Mesendoderm (in vitro differentiated cells): ENCODE results near the gene PKHD1.

Experiments used
- DNase-seq: peaks from one replicate; pipeline ENCODE4 v3.0.0; 2013
- H2AK5ac ChIP-seq: 2 replicates; pipeline ENCODE4 v1.6.1; 2013; ENCODE audit warnings: low read length, inconsistent platforms
- H2BK120ac ChIP-seq: 2 replicates; pipeline ENCODE4 v1.6.1; 2013; ENCODE audit warnings: low read depth, mild to moderate bottlenecking, low read length, moderate library complexity, mixed read lengths
- H2BK15ac ChIP-seq: replicated peaks from 2 replicates; pipeline ENCODE4 v1.6.1; 2013; ENCODE audit warnings: low read depth, mild to moderate bottlenecking, moderate library complexity
- H2BK5ac ChIP-seq: 2 replicates; pipeline ENCODE4 v1.6.1; 2013; ENCODE audit warnings: low read length, inconsistent platforms
- H3K18ac ChIP-seq: 2 replicates; pipeline ENCODE4 v1.6.1; 2013; ENCODE audit warnings: mild to moderate bottlenecking, low read length, mixed read lengths
- H3K23ac ChIP-seq: one replicate; pipeline ENCODE4 v1.6.1; 2013; ENCODE audit warnings: low read length
- H3K27ac ChIP-seq: 2 replicates; pipeline ENCODE4 v1.5.1; 2013; ENCODE audit warnings: low read depth, mild to moderate bottlenecking, inconsistent platforms, low read length, moderate library complexity
- H3K27me3 ChIP-seq: 2 replicates; pipeline ENCODE4 v1.6.1; 2013; ENCODE audit warnings: low read length, control low read depth, mild to moderate bottlenecking, inconsistent platforms; ENCODE audit not compliant: insufficient read depth, poor library complexity
- H3K36me3 ChIP-seq: 2 replicates; pipeline ENCODE4 v1.6.1; 2013; ENCODE audit warnings: low read length, inconsistent platforms; ENCODE audit not compliant: control insufficient read depth, insufficient read depth
- H3K4ac ChIP-seq: one replicate; pipeline ENCODE4 v1.6.1; 2013; ENCODE audit warnings: low read depth, mild to moderate bottlenecking, low read length, moderate library complexity
- H3K4me1 ChIP-seq: 2 replicates; pipeline ENCODE4 v1.6.1; 2013; ENCODE audit warnings: low read depth, low read length, inconsistent platforms; ENCODE audit not compliant: control insufficient read depth
- H3K4me2 ChIP-seq: 2 replicates; pipeline ENCODE4 v1.6.1; 2013; ENCODE audit warnings: low read length
- H3K4me3 ChIP-seq: 2 replicates; pipeline ENCODE4 v1.5.1; 2013; ENCODE audit warnings: mild to moderate bottlenecking, low read length
- H3K56ac ChIP-seq: one replicate; pipeline ENCODE4 v1.6.1; 2013; ENCODE audit warnings: low read length
- H3K79me1 ChIP-seq: 2 replicates; pipeline ENCODE4 v1.6.1; 2013; ENCODE audit warnings: low read length, inconsistent platforms
- H3K79me2 ChIP-seq: 2 replicates; pipeline ENCODE4 v1.6.1; 2013; ENCODE audit warnings: mild to moderate bottlenecking, low read length; ENCODE audit not compliant: control insufficient read depth, insufficient read depth
- H3K9ac ChIP-seq: 2 replicates; pipeline ENCODE4 v1.6.1; 2013; ENCODE audit warnings: low read length, inconsistent platforms
- H4K5ac ChIP-seq: one replicate; pipeline ENCODE4 v1.6.1; 2013; ENCODE audit warnings: low read length
- H4K8ac ChIP-seq: one replicate; pipeline ENCODE4 v1.6.1; 2013; ENCODE audit warnings: low read depth, mild to moderate bottlenecking, control low read depth, low read length, moderate library complexity
- WGBS: extraction: QIAGEN DNeasy Blood & Tissue Kit; methylation state at CpG from one replicate; pipeline ENCODE4 v1.1.7; 2013; ENCODE audit warnings: low lambda C conversion rate, missing lambda C conversion rate; ENCODE audit not compliant: insufficient coverage; ENCODE audit errors: extremely low coverage; 5-methylcytosine and 5-hydroxymethylcytosine counted together

PKHD1 gene

GRCh38 chr6:52102405-52102804 lies 15.0 kb upstream of the PKHD1 start:
- Histone ChIP-seq H3K23ac (no peak overlapping the region), H3K18ac (no peak overlapping the region), H2BK5ac (no peak overlapping the region), H4K5ac (no peak overlapping the region), H3K79me2 (no peaks in the 10 kb centered on the region), H3K9ac (no peak overlapping the region), H3K4me1 (no peaks in the 10 kb centered on the region), H2BK120ac (no peak overlapping the region), H3K79me1 (no peaks in the 10 kb centered on the region), H3K27ac (no peak overlapping the region), H3K4me2 (no peak overlapping the region), H3K36me3 (no peaks in the 10 kb centered on the region), H3K4ac (no peak overlapping the region), H2AK5ac (no peak overlapping the region), H2BK15ac (no peak overlapping the region), H3K56ac (no peak overlapping the region), H3K27me3 (no peaks in the 10 kb centered on the region), H3K4me3 (no peak overlapping the region), H4K8ac (no peak overlapping the region)
- peak; percentile 14 for DNase-seq
- no CpG with 5 or more reads among the region's 1 CpG for WGBS

DNA sequence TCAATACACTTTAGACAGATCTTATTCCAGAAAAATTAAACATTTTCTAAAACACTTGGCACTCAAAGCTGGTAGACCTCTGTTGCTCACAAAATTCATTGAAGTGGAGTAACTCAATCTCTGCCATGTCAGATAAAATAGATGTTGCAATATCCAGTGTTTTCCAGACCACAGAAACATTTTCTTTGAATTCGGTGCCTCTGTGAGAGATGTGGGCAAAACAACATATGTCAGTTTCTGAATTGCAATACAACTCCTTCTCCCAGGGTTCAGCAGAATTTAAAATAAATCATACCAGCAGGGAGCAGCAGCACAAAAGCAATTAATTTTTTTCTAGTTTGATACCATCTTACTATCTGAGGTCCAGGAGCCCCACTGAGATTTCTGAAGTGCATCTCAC lies 11.3 kb upstream of the PKHD1 start:
- Histone ChIP-seq H3K79me1 (no peaks in the 10 kb centered on the region), H3K36me3 (no peaks in the 10 kb centered on the region), H3K27ac (no peak overlapping the region), H3K23ac (no peak overlapping the region), H3K9ac (no peak overlapping the region), H4K8ac (no peak overlapping the region), H2BK5ac (no peak overlapping the region), H2BK15ac (no peak overlapping the region), H4K5ac (no peak overlapping the region), H3K56ac (no peak overlapping the region), H2AK5ac (no peak overlapping the region), H3K4me1 (no peaks in the 10 kb centered on the region), H3K18ac (no peak overlapping the region), H3K4me2 (no peak overlapping the region), H3K27me3 (no peaks in the 10 kb centered on the region), H3K4me3 (no peak overlapping the region), H3K4ac (no peak overlapping the region), H3K79me2 (no peaks in the 10 kb centered on the region), H2BK120ac (no peak overlapping the region)
- DNase-seq: no peak
- no CpG with 5 or more reads among the region's 1 CpG for WGBS

DNA sequence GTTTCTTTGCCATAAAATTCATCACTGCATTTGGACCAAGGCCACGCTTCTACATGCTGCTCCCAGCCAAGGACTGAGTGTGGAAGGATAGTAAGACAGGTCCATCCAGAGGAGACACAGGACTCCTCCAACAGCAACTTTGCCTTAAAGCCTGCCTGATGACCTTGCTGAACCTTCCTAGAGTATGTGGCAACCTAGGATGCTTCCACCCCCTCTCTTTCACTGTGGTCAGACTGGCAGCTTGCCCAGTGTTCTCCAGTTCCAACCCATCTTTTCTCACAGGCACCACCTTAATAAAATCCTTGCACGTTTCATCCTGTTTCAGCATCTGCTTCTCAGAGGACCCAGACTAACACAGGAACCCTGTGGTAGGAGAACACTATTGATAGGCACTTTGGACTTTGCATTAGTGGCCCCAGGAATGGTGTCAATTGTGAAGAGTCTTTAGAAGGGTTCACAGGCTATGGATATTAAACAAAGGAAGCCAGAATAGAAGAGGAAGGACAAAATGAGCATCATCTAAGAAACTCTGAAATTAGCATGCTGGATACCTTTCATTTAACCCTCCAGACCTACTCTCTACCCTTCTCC lies 2.4 kb upstream of the PKHD1 start:
- Histone ChIP-seq H3K9ac (no peak overlapping the region), H3K4me3 (no peak overlapping the region), H3K23ac (no peak overlapping the region), H3K56ac (no peak overlapping the region), H3K4ac (no peak overlapping the region), H3K27ac (no peak overlapping the region), H3K79me2 (no peaks in the 10 kb centered on the region), H3K79me1 (no peaks in the 10 kb centered on the region), H3K36me3 (no peaks in the 10 kb centered on the region), H3K18ac (no peak overlapping the region), H3K4me2 (no peak overlapping the region), H3K4me1 (no peaks in the 10 kb centered on the region), H2BK120ac (no peak overlapping the region), H4K5ac (no peak overlapping the region), H2BK5ac (no peak overlapping the region), H2AK5ac (no peak overlapping the region), H2BK15ac (no peak overlapping the region), H4K8ac (no peak overlapping the region), H3K27me3 (no peaks in the 10 kb centered on the region)
- no CpG with 5 or more reads among the region's 2 CpGs for WGBS
- DNase-seq: no peak

- Histone ChIP-seq H3K36me3 (no peaks in the 10 kb centered on the region), H3K56ac (no peak overlapping the region), H2AK5ac (no peak overlapping the region), H4K8ac (no peak overlapping the region), H3K4me3 (no peak overlapping the region), H3K9ac (no peak overlapping the region), H2BK120ac (no peak overlapping the region), H3K27me3 (no peaks in the 10 kb centered on the region), H4K5ac (no peak overlapping the region), H3K79me1 (no peaks in the 10 kb centered on the region), H3K27ac (no peak overlapping the region), H3K18ac (no peak overlapping the region), H3K4me1 (no peaks in the 10 kb centered on the region), H2BK5ac (no peak overlapping the region), H3K79me2 (no peaks in the 10 kb centered on the region), H3K4me2 (no peak overlapping the region), H3K23ac (no peak overlapping the region), H3K4ac (no peak overlapping the region), H2BK15ac (peak overlapping the region; percentile 75)
- DNase-seq: no peak
- WGBS: no CpG with 5 or more reads among the region's 5 CpGs
Measured at GRCh38 chr6:52086741-52087140, 672 bp downstream of the PKHD1 start.

- Histone ChIP-seq H3K4me3 (no peak overlapping the region), H3K36me3 (no peaks in the 10 kb centered on the region), H3K9ac (no peak overlapping the region), H2AK5ac (no peak overlapping the region), H3K18ac (no peak overlapping the region), H2BK15ac (no peak overlapping the region), H3K4ac (no peak overlapping the region), H4K5ac (no peak overlapping the region), H3K4me1 (peaks cover 8% of the 10 kb centered on the region), H4K8ac (no peak overlapping the region), H3K27ac (no peak overlapping the region), H2BK5ac (no peak overlapping the region), H2BK120ac (no peak overlapping the region), H3K27me3 (no peaks in the 10 kb centered on the region), H3K79me2 (no peaks in the 10 kb centered on the region), H3K79me1 (no peaks in the 10 kb centered on the region), H3K4me2 (no peak overlapping the region), H3K56ac (no peak overlapping the region), H3K23ac (no peak overlapping the region)
- WGBS: no CpG with 5 or more reads among the region's 4 CpGs
- no peak for DNase-seq
Measured at GRCh38 chr6:52081237-52081636, 6.2 kb downstream of the PKHD1 start.

DNA sequence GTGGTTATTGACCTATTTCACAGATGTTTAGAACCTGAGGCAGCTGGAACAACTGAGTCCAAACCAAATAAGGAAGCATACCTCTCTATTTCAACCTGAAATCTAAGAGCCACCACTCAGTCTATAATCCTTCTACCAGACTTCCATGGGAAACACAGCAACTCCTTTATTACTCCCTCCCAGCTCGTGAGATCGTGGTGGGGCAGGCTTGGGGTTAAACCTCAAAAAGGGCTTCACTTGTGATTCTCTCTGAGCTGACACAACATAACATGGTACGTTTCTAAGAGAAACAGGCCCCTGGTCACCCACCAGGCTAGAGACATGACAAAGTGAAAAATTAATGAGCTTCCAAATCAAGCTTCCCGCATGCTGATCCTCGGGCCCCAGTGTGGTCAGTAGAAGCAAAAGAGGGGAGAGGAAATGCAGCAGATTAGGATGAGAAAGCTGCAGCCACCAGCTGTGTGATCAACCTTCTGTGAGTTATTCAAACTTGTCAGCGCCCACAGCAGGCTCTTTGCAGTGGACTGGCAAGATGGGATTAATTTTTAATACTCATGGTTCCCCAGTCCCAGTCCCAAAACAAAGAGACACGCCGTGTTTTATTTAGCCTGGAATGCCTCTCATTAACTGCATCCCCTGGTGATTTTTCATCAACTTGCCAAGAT lies 9.3 kb downstream of the PKHD1 start:
- Histone ChIP-seq H3K23ac (no peak overlapping the region), H2BK15ac (peak overlapping the region; percentile 74), H2BK120ac (peak overlapping the region; percentile 93), H3K4me1 (peaks cover 8% of the 10 kb centered on the region), H3K18ac (peak overlapping the region; percentile 71), H2AK5ac (no peak overlapping the region), H3K56ac (no peak overlapping the region), H4K8ac (peak overlapping the region; percentile 70), H2BK5ac (no peak overlapping the region), H3K27ac (peak overlapping the region; percentile 91), H3K79me2 (no peaks in the 10 kb centered on the region), H4K5ac (no peak overlapping the region), H3K4me2 (no peak overlapping the region), H3K36me3 (no peaks in the 10 kb centered on the region), H3K4ac (peak overlapping the region; percentile 48), H3K9ac (no peak overlapping the region), H3K27me3 (no peaks in the 10 kb centered on the region), H3K79me1 (no peaks in the 10 kb centered on the region), H3K4me3 (no peak overlapping the region)
- no CpG with 5 or more reads among the region's 8 CpGs for WGBS
- peak; percentile 22 for DNase-seq
